GM21825 (cell line): ENCODE measurements around the gene GRID2.

Experiments
- ATAC-seq: cut with Tn5 transposase; IDR thresholded peaks from one replicate; pipeline ENCODE4 v1.9.1; 2021; ENCODE audit warnings: mild to moderate bottlenecking, moderate library complexity; ENCODE audit not compliant: unreplicated experiment

GRID2 gene

GRCh38 chr4:92520563-92520962 lies 216.8 kb downstream of the GRID2 start:
- ATAC-seq = no peak

- ATAC-seq = no peak
Measured at GRCh38 chr4:92521941-92522340, 218.2 kb downstream of the GRID2 start.

GRCh38 chr4:92522356-92522755 lies 218.6 kb downstream of the GRID2 start:
- ATAC-seq = no peak

GRCh38 chr4:92524131-92524530 lies 220.4 kb downstream of the GRID2 start:
- no peak for ATAC-seq

GRCh38 chr4:92528541-92528940 lies 224.8 kb downstream of the GRID2 start:
- no peak for ATAC-seq

GRCh38 chr4:92529510-92529909 lies 225.7 kb downstream of the GRID2 start:
- no peak for ATAC-seq

- no peak for ATAC-seq
Measured at GRCh38 chr4:92535599-92535998, 231.8 kb downstream of the GRID2 start.

GRCh38 chr4:92551616-92552015 lies 247.8 kb downstream of the GRID2 start:
- no peak for ATAC-seq

GRCh38 chr4:92566269-92566668 lies 262.5 kb downstream of the GRID2 start:
- no peak for ATAC-seq

GRCh38 chr4:92580816-92581215 lies 277.1 kb downstream of the GRID2 start:
- ATAC-seq = no peak

- ATAC-seq = no peak
Measured at GRCh38 chr4:92599044-92599443, 295.3 kb downstream of the GRID2 start.

- no peak for ATAC-seq
Measured at GRCh38 chr4:92600638-92601037, 296.9 kb downstream of the GRID2 start.

- ATAC-seq = no peak
Measured at GRCh38 chr4:92606227-92606626, 302.5 kb downstream of the GRID2 start.

- no peak for ATAC-seq
Measured at GRCh38 chr4:92615049-92615448, 311.3 kb downstream of the GRID2 start.

GRCh38 chr4:92618968-92619367 lies 315.2 kb downstream of the GRID2 start:
- ATAC-seq = no peak

GRCh38 chr4:92629302-92629701 lies 325.5 kb downstream of the GRID2 start:
- ATAC-seq = no peak

GRCh38 chr4:92634882-92635281 lies 331.1 kb downstream of the GRID2 start:
- ATAC-seq = no peak

- ATAC-seq = no peak
Measured at GRCh38 chr4:92636038-92636806, 332.5 kb downstream of the GRID2 start.

GRCh38 chr4:92641409-92641808 lies 337.6 kb downstream of the GRID2 start:
- ATAC-seq = no peak

GRCh38 chr4:92646826-92647225 lies 343.1 kb downstream of the GRID2 start:
- ATAC-seq = no peak

- no peak for ATAC-seq
Measured at GRCh38 chr4:92651536-92651935, 347.8 kb downstream of the GRID2 start.

GRCh38 chr4:92654084-92654483 lies 350.3 kb downstream of the GRID2 start:
- ATAC-seq = no peak

- ATAC-seq = no peak
Measured at GRCh38 chr4:92657695-92658094, 353.9 kb downstream of the GRID2 start.
